Testis (tissue), 3 donors: ENCODE results near the gene DNM3. TPM values are rescaled to one million over a fixed set of nuclear protein-coding genes. Genes with fewer than 3 reads are reported as not detected.
A peak's percentile ranks its signal among the peaks of the same experiment; 100 is the strongest.

Source experiments
- DNase-seq: peaks from one replicate; pipeline ENCODE4 v3.0.0-alpha.2; 2019
- H3K27ac ChIP-seq, 2 donors: fragments of 200-600 bp; sonication (generic); one replicate each; pipeline ENCODE4 v1.5.1; 2019
- H3K27me3 ChIP-seq: fragments of 200-600 bp; sonication (generic); one replicate; pipeline ENCODE4 v1.5.1; 2019
- H3K36me3 ChIP-seq: fragments of 200-600 bp; sonication (generic); one replicate; pipeline ENCODE4 v1.5.1; 2017; ENCODE audit warnings: low read depth; ENCODE audit errors: missing control alignments
- H3K4me1 ChIP-seq: fragments of 200-600 bp; sonication (generic); one replicate; pipeline ENCODE4 v1.5.1; 2019
- H3K4me3 ChIP-seq, 2 donors: fragments of 200-600 bp; sonication (generic); one replicate each; pipeline ENCODE4 v1.5.1; 2017 to 2019
- H3K9me3 ChIP-seq: fragments of 200-600 bp; sonication (generic); one replicate; pipeline ENCODE4 v1.5.1; 2017
- POLR2A ChIP-seq: fragments of 450-650 bp; IDR thresholded peaks from one replicate; pipeline ENCODE4 v1.6.1; 2017; ENCODE audit warnings: antibody characterized with exemption, mild to moderate bottlenecking, moderate library complexity
- WGBS, 2 donors: methylation state at CpG; one replicate each; pipeline ENCODE4 v1.1.5; 2018; 5-methylcytosine and 5-hydroxymethylcytosine counted together
- intact Hi-C: fragments of 100-400 bp; cut with DNase I; formaldehyde crosslinking; loops from one replicate; pipeline ENCODE4 v1.15.1; 2023; ENCODE audit warnings: low total_unique reads
- polyA plus RNA-seq: library from polyadenylated mRNA; stranded (reverse); fragments of 350-450 nt; fragmentation: Illumina TruSeq; extraction: RNeasy Lipid Tissue Mini Kit (QIAGEN cat#74804); gene quantifications from one replicate; pipeline ENCODE4 v1.2.3, GENCODE V29; 2014; ENCODE audit warnings: low read depth, low replicate concordance; ENCODE audit not compliant: insufficient read depth
- total RNA-seq, 2 donors: library from RNA; depleted of rRNA; stranded (reverse); fragments of >200 nt; gene quantifications; one replicate each; pipeline ENCODE4 v1.2.3, GENCODE V29; 2016
- TF ChIP-seq, protein P1 (sequence below), 3 experiments: fragments of 450-650 bp in 2 of 3; fragments of 200-600 bp in 1 of 3; sonication (generic) in 1 of 3; IDR thresholded peaks; one replicate each; pipeline ENCODE4 v1.5.1; 2016 to 2019; ENCODE audit warnings: antibody characterized with exemption in 3 of 3, mild to moderate bottlenecking in 2 of 3, moderate library complexity in 1 of 3

The DNM3 gene
- total and polyA plus RNA-seq, 3 donors from 2014 or later: 4.9 to 10.2 (median 8.4) TPM

DNA sequence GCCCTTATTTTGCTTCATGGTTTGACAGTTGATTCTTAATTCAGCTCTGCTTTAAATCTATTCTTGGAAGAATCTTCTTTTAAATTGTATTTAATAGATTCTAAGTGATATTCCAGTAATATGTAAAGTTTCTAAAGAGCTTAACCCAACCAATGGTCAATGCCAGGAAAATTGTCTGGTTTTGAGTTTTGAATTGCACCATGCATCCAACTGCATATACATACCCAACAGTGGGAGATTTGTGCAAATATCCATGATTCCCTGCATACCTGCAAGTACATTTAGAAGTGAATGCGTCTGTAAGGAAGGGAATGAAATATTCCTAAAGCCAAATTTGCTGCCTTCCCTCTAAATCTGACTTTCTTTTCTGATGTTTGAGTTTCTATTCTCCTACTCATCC lies 543.4 kb downstream of the DNM3 start:
- TF ChIP-seq, protein P1, sequence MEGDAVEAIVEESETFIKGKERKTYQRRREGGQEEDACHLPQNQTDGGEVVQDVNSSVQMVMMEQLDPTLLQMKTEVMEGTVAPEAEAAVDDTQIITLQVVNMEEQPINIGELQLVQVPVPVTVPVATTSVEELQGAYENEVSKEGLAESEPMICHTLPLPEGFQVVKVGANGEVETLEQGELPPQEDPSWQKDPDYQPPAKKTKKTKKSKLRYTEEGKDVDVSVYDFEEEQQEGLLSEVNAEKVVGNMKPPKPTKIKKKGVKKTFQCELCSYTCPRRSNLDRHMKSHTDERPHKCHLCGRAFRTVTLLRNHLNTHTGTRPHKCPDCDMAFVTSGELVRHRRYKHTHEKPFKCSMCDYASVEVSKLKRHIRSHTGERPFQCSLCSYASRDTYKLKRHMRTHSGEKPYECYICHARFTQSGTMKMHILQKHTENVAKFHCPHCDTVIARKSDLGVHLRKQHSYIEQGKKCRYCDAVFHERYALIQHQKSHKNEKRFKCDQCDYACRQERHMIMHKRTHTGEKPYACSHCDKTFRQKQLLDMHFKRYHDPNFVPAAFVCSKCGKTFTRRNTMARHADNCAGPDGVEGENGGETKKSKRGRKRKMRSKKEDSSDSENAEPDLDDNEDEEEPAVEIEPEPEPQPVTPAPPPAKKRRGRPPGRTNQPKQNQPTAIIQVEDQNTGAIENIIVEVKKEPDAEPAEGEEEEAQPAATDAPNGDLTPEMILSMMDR (IDR thresholded peaks at IDR 0.05): no peak
- TF ChIP-seq POLR2A: no peak
- DNase-seq: no peak
- H3K27me3 ChIP-seq: no peaks in the 10 kb centered on the region
- H3K27ac ChIP-seq: no peak overlapping the region
- H3K4me1 ChIP-seq: peaks cover 4% of the 10 kb centered on the region
- intact Hi-C loops: no loop called here
- no peaks in the 10 kb centered on the region for H3K9me3 ChIP-seq
- WGBS, 2 donors: 94 to 96% methylated on average over 1 of the region's 1 CpG
- no peak overlapping the region for H3K4me3 ChIP-seq
- H3K36me3 ChIP-seq: no peaks in the 10 kb centered on the region

DNA sequence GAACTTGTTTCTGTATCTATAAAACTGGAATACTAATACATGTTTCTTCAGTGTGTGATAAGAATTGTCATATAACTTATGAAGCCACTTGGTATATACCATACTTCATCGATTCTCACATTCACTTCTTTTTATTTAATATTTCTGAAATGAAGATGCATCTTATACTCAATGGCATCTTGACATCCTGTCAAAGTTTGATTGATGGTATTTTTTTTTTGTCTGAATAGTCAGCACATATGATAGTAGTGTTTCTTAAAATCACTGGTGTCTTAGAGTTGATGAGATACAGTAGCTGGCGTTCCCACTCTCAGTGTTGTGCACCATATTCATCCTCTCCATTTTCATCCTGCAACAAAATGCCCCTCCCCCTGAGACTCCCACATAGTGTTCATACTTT lies 544.7 kb downstream of the DNM3 start:
- no peak for DNase-seq
- Histone ChIP-seq H3K36me3 (no peaks in the 10 kb centered on the region), H3K4me3 (no peak overlapping the region), H3K27me3 (no peaks in the 10 kb centered on the region), H3K27ac (no peak overlapping the region), H3K4me1 (peaks cover 17% of the 10 kb centered on the region), H3K9me3 (no peaks in the 10 kb centered on the region)
- WGBS, 2 donors: 86 to 88% methylated on average over 2 of the region's 2 CpGs
- intact Hi-C loops: no loop called here
- TF ChIP-seq, protein P1 (IDR thresholded peaks at IDR 0.05): no peak
- no peak for TF ChIP-seq POLR2A

DNA sequence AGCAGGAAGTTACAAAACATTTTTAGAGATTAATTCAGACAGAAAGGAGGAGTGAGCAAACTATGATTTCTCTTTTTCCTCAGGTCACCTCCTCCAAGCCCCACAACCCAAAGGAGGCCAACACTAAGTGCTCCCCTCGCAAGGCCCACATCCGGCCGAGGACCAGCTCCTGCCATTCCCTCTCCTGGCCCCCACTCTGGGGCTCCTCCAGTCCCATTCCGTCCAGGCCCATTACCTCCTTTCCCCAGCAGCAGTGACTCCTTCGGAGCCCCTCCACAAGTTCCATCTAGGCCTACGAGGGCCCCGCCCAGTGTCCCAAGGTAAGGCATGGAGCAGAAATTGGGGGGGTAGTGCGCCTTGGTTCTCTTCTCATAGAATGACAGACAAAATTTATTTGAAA lies 547.2 kb downstream of the DNM3 start:
- WGBS, 2 donors: 91% methylated on average over 8 of the region's 8 CpGs
- H3K36me3 ChIP-seq: no peaks in the 10 kb centered on the region
- H3K27ac ChIP-seq: no peak overlapping the region
- peaks cover 17% of the 10 kb centered on the region for H3K4me1 ChIP-seq
- H3K4me3 ChIP-seq: no peak overlapping the region
- H3K9me3 ChIP-seq: no peaks in the 10 kb centered on the region
- no peak for DNase-seq
- intact Hi-C loops: no loop called here
- no peaks in the 10 kb centered on the region for H3K27me3 ChIP-seq
- TF ChIP-seq, protein P1 (IDR thresholded peaks at IDR 0.05): no peak
- no peak for TF ChIP-seq POLR2A

DNA sequence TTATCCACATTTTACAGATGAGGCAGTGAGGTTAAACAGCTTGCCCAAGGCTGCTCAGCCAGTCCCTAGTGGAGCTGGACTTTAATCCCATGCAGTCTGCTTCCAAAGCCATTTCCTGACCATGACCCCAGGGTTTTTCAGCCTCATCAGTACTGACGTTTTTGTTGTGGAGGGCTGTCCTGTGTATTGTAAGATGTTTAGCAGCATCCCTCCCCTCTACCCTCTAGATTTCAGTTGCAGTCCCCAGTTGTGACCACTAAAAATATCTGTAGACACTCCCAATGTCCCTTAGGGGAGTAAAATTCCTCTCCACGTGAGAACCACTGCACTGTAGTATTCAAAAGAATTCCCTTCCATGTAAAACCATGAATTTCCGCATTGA lies 549.0 kb downstream of the DNM3 start:
- intact Hi-C loops: no loop called here
- Histone ChIP-seq H3K36me3 (no peaks in the 10 kb centered on the region), H3K4me1 (peaks cover 17% of the 10 kb centered on the region), H3K9me3 (no peaks in the 10 kb centered on the region), H3K27ac (peak overlapping the region; percentile 8 to 78), H3K4me3 (no peak overlapping the region), H3K27me3 (no peaks in the 10 kb centered on the region)
- TF ChIP-seq, protein P1 (IDR thresholded peaks at IDR 0.05): no peak
- no peak for TF ChIP-seq POLR2A
- 23 to 39% methylated on average over 2 to 3 of the region's 3 CpGs for WGBS, 2 donors
- no peak for DNase-seq

DNA sequence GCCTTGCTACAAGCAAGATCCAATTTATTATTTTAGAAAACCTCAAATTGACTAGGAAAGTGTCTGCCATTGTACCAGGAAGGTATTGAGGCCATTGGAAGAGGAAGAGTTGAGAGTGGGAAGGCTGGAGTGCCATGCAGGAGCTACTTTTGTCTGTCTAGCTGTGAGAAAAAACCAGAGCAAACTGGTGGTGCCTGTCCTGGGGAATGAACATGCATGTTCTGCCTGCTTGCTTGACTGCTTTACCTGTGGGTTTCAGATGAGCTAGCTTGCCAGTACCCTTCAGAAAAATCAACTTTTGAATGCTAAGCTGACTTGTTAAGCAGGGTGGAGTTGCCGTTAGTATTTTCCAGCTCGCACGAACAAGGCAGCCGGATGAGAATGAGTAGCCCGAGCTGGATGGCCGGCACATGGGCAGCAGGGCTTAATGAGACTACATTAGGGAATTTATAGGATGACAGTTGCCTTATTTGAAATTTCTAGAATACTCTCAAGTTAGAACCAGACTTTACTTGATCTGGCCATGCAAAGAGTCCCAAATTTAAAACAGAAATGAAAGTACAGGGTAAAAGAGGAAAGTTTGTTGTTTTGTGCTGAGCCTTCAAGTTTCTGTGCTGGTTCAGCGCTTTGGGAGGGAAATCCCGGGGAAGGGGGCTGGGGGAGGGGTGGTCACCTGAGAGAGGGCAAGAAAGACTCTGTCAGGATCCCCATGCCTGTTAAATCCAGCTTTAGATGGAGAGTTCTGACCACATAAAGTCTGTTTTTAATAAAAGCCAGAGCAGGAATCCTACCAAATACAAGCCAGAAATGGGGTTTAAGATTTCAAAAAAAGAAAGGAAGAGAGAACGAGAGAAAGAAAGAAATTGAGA lies 549.6 kb downstream of the DNM3 start:
- Histone ChIP-seq H3K9me3 (no peaks in the 10 kb centered on the region), H3K4me3 (no peak overlapping the region), H3K27me3 (no peaks in the 10 kb centered on the region), H3K4me1 (peaks cover 17% of the 10 kb centered on the region), H3K36me3 (no peaks in the 10 kb centered on the region), H3K27ac (peak overlapping the region; percentile 8 to 78)
- intact Hi-C loops: no loop called here
- peak; percentile 37 for DNase-seq
- 47 to 62% methylated on average over 9 of the region's 9 CpGs for WGBS, 2 donors
- TF ChIP-seq, protein P1 (IDR thresholded peaks at IDR 0.05): no peak
- TF ChIP-seq POLR2A: no peak
